DOHH2 (cell line): ENCODE measurements around the gene AURKB.

Source experiments
- CTCF ChIP-seq: fragments of 200-600 bp; sonication (generic); IDR thresholded peaks from one replicate; pipeline ENCODE4 v1.5.1; 2014; ENCODE audit warnings: antibody characterized with exemption, mild to moderate bottlenecking, low read depth, low read length; ENCODE audit not compliant: poor library complexity, severe bottlenecking
- EZH2phosphoT487 ChIP-seq: fragments of 200-600 bp; sonication (generic); IDR thresholded peaks from 2 replicates; pipeline ENCODE4 v1.6.1; 2017; ENCODE audit warnings: borderline replicate concordance, mild to moderate bottlenecking, antibody characterized with exemption, low read length, moderate library complexity, mixed read lengths

DNA sequence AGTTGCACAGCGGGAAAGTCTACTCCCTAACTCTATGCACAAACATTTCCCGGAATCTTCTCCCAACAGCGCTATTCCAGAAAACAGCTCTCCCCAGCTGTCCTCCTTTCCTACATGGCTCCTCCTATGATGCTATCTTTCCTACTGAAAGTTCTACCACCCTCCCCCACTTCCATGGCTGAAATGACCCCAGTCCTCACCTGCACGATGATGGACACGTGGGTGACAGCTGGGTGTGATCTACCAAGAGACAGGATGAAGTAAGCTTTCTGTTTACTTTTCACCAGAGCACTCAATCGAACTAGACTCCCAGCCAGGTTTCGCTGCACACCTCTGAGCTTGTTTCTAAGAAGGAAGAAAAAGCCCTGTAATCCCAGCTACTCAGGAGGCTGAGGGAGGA is 26.8 kb upstream of the AURKB start:
- TF ChIP-seq CTCF (no peak), EZH2phosphoT487 (no peak)
